GM06990 (cell line): ENCODE results near the gene JAZF1.

Source experiments
- DNase-seq: peaks from one replicate; pipeline ENCODE4 v3.0.0-alpha.2; 2011; ENCODE audit not compliant: insufficient read length; ENCODE audit errors: extremely low read depth
- H3K27me3 ChIP-seq: replicated peaks from 2 replicates; pipeline ENCODE4 v1.6.0; 2011; ENCODE audit warnings: low read length; ENCODE audit not compliant: control insufficient read depth, insufficient read depth
- H3K36me3 ChIP-seq: 2 replicates; pipeline ENCODE4 v1.5.1; 2011; ENCODE audit warnings: low read length; ENCODE audit not compliant: control insufficient read depth, insufficient read depth
- H3K4me3 ChIP-seq: replicated peaks from 2 replicates; pipeline ENCODE4 v1.5.1; 2011; ENCODE audit warnings: low read depth, mild to moderate bottlenecking, control low read depth, low read length
- TF ChIP-seq, protein P1 (sequence below): IDR thresholded peaks from 2 replicates; pipeline ENCODE4 v1.5.1; 2011; ENCODE audit warnings: low read length, control low read depth, mild to moderate bottlenecking, inconsistent platforms; ENCODE audit not compliant: insufficient read depth, poor library complexity, severe bottlenecking

The JAZF1 gene

DNA sequence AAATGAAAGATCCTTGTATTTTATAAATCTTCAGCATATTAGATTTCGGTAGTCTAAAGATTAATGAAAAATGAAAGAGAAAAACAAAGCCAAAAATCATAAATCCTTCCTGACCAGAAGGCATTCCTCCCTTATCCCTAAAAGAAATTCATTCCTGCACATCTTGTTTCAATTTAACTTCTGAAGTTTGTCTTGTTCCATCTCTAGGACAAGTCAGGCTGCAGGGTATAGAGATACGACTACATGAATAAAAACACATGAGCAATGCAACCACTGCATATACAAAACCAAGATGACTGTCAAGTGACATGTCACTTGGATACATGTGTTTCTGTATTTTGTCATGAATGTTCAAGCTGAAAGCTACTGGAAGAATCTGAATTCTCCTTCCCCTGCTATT lies 214.9 kb downstream of the JAZF1 start:
- H3K36me3 ChIP-seq: no peaks in the 10 kb centered on the region
- no peak for DNase-seq
- H3K27me3 ChIP-seq: no peaks in the 10 kb centered on the region
- H3K4me3 ChIP-seq: no peak overlapping the region
- TF ChIP-seq, protein P1, sequence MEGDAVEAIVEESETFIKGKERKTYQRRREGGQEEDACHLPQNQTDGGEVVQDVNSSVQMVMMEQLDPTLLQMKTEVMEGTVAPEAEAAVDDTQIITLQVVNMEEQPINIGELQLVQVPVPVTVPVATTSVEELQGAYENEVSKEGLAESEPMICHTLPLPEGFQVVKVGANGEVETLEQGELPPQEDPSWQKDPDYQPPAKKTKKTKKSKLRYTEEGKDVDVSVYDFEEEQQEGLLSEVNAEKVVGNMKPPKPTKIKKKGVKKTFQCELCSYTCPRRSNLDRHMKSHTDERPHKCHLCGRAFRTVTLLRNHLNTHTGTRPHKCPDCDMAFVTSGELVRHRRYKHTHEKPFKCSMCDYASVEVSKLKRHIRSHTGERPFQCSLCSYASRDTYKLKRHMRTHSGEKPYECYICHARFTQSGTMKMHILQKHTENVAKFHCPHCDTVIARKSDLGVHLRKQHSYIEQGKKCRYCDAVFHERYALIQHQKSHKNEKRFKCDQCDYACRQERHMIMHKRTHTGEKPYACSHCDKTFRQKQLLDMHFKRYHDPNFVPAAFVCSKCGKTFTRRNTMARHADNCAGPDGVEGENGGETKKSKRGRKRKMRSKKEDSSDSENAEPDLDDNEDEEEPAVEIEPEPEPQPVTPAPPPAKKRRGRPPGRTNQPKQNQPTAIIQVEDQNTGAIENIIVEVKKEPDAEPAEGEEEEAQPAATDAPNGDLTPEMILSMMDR: no peak

DNA sequence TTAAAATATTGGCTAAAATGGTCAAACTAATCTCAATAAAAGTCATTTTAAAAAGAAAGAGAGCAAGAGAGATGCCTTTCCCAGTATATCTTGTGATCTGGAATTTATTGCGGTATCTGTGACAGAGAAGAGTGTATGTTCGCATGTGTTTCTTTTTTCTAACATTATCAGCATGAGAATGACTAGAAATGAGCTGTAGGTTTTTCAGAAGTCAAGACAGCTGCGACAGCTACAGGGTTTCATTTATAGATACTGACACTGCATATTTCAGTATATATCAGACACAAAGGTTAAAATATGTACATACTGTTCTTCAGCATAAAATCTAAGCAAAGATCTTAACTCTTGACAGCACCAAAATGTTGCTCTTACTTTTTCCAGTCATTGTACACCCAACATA lies 215.8 kb downstream of the JAZF1 start:
- TF ChIP-seq, protein P1: no peak
- Histone ChIP-seq H3K36me3 (no peaks in the 10 kb centered on the region), H3K27me3 (no peaks in the 10 kb centered on the region), H3K4me3 (no peak overlapping the region)
- DNase-seq: no peak

DNA sequence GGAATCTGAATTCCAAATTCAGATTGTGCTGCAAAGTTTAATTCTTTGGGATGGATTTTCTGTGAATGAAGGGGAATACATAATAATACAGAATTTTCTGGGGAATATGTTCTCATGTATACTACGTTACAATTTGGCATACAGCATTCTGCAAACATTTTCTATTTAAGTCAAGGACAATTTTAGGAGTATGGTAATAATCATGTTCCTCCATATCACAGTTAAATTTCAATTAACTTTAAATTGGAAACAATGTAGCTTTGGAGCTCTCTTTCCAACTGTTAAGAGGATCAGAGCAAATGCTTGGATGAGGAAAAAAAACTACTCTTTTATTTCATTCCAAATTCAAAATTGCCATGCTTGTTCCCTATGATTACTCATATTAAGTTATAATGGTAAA lies 217.5 kb downstream of the JAZF1 start:
- no peak overlapping the region for H3K4me3 ChIP-seq
- H3K27me3 ChIP-seq: no peaks in the 10 kb centered on the region
- TF ChIP-seq, protein P1: no peak
- DNase-seq: no peak
- H3K36me3 ChIP-seq: no peaks in the 10 kb centered on the region

DNA sequence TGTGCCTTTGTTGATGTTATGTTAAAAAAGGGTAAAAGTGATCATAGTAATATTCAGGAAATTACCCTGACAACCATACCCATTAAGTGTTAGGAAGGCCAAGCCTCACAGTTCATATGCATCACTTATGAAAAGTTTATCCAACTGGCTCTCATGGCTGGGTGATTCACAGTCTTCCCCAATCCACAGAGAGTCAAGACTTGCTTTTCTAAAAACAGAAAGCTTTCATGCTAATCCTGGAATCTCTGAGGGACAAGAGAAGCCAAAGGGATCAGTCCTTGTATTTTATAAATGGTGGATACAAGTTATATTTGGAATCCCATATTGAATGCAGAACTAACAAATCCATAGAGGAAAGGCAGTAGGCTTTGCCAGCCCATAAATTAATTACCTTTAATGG lies 218.3 kb downstream of the JAZF1 start:
- TF ChIP-seq, protein P1: no peak
- Histone ChIP-seq H3K27me3 (no peaks in the 10 kb centered on the region), H3K4me3 (no peak overlapping the region), H3K36me3 (no peaks in the 10 kb centered on the region)
- no peak for DNase-seq

DNA sequence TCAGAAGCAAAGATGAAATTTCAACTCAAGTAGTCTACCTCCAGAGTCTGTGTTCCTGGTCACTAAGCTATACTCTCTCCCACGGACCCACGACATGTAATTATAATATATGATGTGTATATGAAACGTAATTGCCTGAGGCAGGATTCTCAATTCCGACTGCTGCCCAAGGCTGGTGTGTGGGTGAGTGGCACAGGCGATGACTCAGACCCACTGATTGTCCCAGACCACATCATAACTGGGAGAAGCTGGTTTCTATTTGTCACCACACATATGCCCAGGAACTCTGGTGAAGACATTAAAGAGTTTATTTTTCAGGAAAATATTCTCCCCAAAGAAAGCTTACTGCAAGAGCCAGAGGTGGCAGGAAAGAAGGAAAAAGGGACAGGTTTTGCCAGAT lies 219.3 kb downstream of the JAZF1 start:
- DNase-seq: no peak
- H3K36me3 ChIP-seq: no peaks in the 10 kb centered on the region
- no peak overlapping the region for H3K4me3 ChIP-seq
- TF ChIP-seq, protein P1: no peak
- no peaks in the 10 kb centered on the region for H3K27me3 ChIP-seq

DNA sequence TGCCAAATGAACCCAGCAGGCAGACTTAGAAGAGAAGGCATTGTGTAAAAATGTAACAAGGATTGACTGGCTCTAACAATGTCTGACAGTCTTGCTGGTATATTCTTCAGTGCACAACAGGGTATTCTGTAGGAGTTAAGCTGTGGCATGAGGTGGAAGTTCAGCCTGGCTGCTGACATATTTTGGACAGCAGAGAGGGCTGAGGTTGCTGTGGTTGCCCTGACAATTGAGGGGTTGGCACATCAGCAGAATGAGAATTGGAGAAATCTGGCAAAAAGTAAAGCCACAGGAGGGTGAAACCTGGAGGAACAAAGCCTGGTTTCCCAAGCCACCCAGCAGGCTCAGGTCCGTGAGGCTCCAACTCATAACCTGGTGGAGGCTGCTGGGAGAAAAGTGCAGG lies 220.2 kb downstream of the JAZF1 start:
- DNase-seq: no peak
- H3K4me3 ChIP-seq: no peak overlapping the region
- TF ChIP-seq, protein P1: no peak
- H3K27me3 ChIP-seq: no peaks in the 10 kb centered on the region
- no peaks in the 10 kb centered on the region for H3K36me3 ChIP-seq
